PC-9 (cell line): ENCODE measurements around the gene IRF6. TPM values are rescaled to one million over a fixed set of nuclear protein-coding genes. Genes with fewer than 3 reads are reported as not detected.
A peak's percentile ranks its signal among the peaks of the same experiment; 100 is the strongest.

ENCODE experiments used
- BruUV-seq: library from RNA; stranded (reverse); fragments of 400-500 nt; replicated peaks from 2 replicates; lab custom pipeline; 2021; lab: Mats Ljungman, UMichigan
- CTCF ChIA-PET: fragments of 300-600 bp; sonication (Branson Sonifier 250); formaldehyde crosslinking; loops from one replicate; lab custom pipeline; 2022; ENCODE audit warnings: antibody characterized with exemption; lab: Charles Lee
- POLR2A ChIA-PET: fragments of 300-600 bp; sonication (Branson Sonifier 250); formaldehyde crosslinking; loops from one replicate; lab custom pipeline; 2022; ENCODE audit warnings: antibody characterized with exemption; ENCODE audit not compliant: unreplicated experiment; lab: Charles Lee
- DNase-seq, 2 experiments: peaks; one replicate each; pipeline versions ENCODE4 v3.0.0 to v3.0.0-alpha.2; 2015 to 2022; ENCODE audit warnings: mixed read lengths in 1 of 2
- H2AFZ ChIP-seq: fragments of 200-600 bp; sonication (generic); 2 replicates; pipeline ENCODE4 v1.8.1; 2017; ENCODE audit warnings: antibody characterized with exemption
- H3F3A ChIP-seq: fragments of 200-600 bp; sonication (generic); 2 replicates; pipeline ENCODE4 v1.8.1; 2017; ENCODE audit warnings: antibody characterized with exemption, mild to moderate bottlenecking, low read depth; ENCODE audit not compliant: insufficient read depth
- H3K27ac ChIP-seq: fragments of 200-600 bp; sonication (generic); 2 replicates; pipeline ENCODE4 v1.6.1; 2016; ENCODE audit warnings: mixed run types
- H3K27me3 ChIP-seq: fragments of 200-600 bp; sonication (generic); 2 replicates; pipeline ENCODE4 v1.6.1; 2016; ENCODE audit warnings: low read depth, mixed run types; ENCODE audit not compliant: insufficient read depth
- H3K36me3 ChIP-seq: fragments of 200-600 bp; sonication (generic); 2 replicates; pipeline ENCODE4 v1.6.1; 2016; ENCODE audit warnings: low read depth, mixed run types
- H3K4me1 ChIP-seq: fragments of 200-600 bp; sonication (generic); replicated peaks from 2 replicates; pipeline ENCODE4 v1.6.1; 2016; ENCODE audit warnings: mixed run types; ENCODE audit not compliant: insufficient read depth
- H3K4me2 ChIP-seq: fragments of 200-600 bp; sonication (generic); 2 replicates; pipeline ENCODE4 v1.6.1; 2017; ENCODE audit warnings: mixed run types
- H3K4me3 ChIP-seq: fragments of 200-600 bp; sonication (generic); 2 replicates; pipeline ENCODE4 v1.6.1; 2016; ENCODE audit warnings: mixed run types
- H3K79me2 ChIP-seq: fragments of 200-600 bp; sonication (generic); 2 replicates; pipeline ENCODE4 v1.6.1; 2017; ENCODE audit warnings: low read depth, mixed run types
- H3K9me2 ChIP-seq: fragments of 200-600 bp; sonication (generic); 2 replicates; pipeline ENCODE4 v1.8.1; 2017; ENCODE audit warnings: mild to moderate bottlenecking; ENCODE audit not compliant: insufficient read depth
- H3K9me3 ChIP-seq: fragments of 200-600 bp; sonication (generic); 2 replicates; pipeline ENCODE4 v1.8.1; 2016; ENCODE audit warnings: low read depth; ENCODE audit not compliant: insufficient read depth
- H4K20me1 ChIP-seq: fragments of 200-600 bp; sonication (generic); 2 replicates; pipeline ENCODE4 v1.8.1; 2017; ENCODE audit not compliant: insufficient read depth
- CTCF ChIP-seq: fragments of 200-600 bp; sonication (generic); conservative IDR thresholded peaks from 2 replicates; pipeline ENCODE4 v1.6.1; 2017; ENCODE audit warnings: mixed run types, antibody characterized with exemption, mild to moderate bottlenecking, moderate library complexity
- EZH2 ChIP-seq: fragments of 200-600 bp; sonication (generic); IDR thresholded peaks from 2 replicates; pipeline ENCODE4 v1.8.0; 2017; ENCODE audit warnings: antibody characterized with exemption, low read depth
- intact Hi-C: fragments of 100-400 bp; cut with micrococcal nuclease; formaldehyde crosslinking; loops from one replicate; pipeline ENCODE4 v1.10.0; 2022; ENCODE audit not compliant: unreplicated experiment
- total RNA-seq: library from RNA; stranded (reverse); gene quantifications from 2 replicates; pipeline ENCODE4 v1.2.3, GENCODE V29; 2021

The IRF6 gene
- total RNA-seq, 1 experiment from 2014 or later, result 46.5 TPM

- no peaks in the 10 kb centered on the region for H3K27me3 ChIP-seq
- peaks cover 38% of the 10 kb centered on the region for H3K79me2 ChIP-seq
- ChIA-PET POLR2A (no interaction called here), CTCF (interaction anchor here (0.5 kb wide), 1 partner anchor 71 kb away, joined by 3 read pairs; no protein-coding TSS in a partner anchor)
- no peak for TF ChIP-seq CTCF
- no peak for TF ChIP-seq EZH2
- H3K9me2 ChIP-seq, result no peaks in the 10 kb centered on the region
- no peaks in the 10 kb centered on the region; the same call in 1 of the 2 replicates for H4K20me1 ChIP-seq
- H3K36me3 ChIP-seq, result no peaks in the 10 kb centered on the region; the same call in 1 of the 2 replicates
- H3K4me3 ChIP-seq, result no peak overlapping the region
- H3F3A ChIP-seq, result peaks cover 19% of the 10 kb centered on the region; the same call in 1 of the 2 replicates
- DNase-seq, result no peak
- H3K4me1 ChIP-seq, result peaks cover 40% of the 10 kb centered on the region
- no TSS peak for BruUV-seq
- no peaks in the 10 kb centered on the region for H3K9me3 ChIP-seq
- H3K27ac ChIP-seq, result no peak overlapping the region
- H2AFZ ChIP-seq, result no peak overlapping the region
- H3K4me2 ChIP-seq, result 0 out of 2 replicates have a peak overlapping the region, but pooled peaks have one; percentile 82
- intact Hi-C loops, result loop anchor here (5.0 kb wide), 1 partner anchor 39 kb away; no protein-coding TSS in a partner anchor
Observed at GRCh38 chr1:209803568-209803967, 2.4 kb downstream of the IRF6 start.

DNA sequence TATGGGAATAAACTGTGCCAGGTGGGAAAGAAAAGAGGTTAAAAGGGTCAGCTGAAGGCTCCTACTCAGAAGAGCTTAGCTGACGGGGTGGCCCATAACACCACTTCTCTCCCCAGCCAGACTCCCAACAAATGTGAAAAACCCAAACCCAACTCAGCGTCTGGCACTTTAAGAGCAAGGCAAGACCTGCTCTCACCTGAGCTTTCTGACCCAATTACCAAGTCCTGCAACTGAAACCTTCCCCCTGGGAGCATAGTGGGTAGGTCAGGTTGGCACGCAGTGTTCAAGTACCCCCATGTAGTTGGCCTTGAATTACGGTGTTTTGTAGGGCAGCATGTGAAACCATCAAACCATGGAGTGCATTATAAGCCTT is 3.2 kb downstream of the IRF6 start:
- no peaks in the 10 kb centered on the region for H3K9me3 ChIP-seq
- POLR2A ChIA-PET, result no interaction called here
- no peak for DNase-seq
- peaks cover 38% of the 10 kb centered on the region for H3K79me2 ChIP-seq
- H3K27me3 ChIP-seq, result no peaks in the 10 kb centered on the region
- H3K9me2 ChIP-seq, result no peaks in the 10 kb centered on the region
- H3K4me1 ChIP-seq, result peaks cover 33% of the 10 kb centered on the region
- H2AFZ ChIP-seq, result no peak overlapping the region
- no peak overlapping the region for H3K4me2 ChIP-seq
- H4K20me1 ChIP-seq, result no peaks in the 10 kb centered on the region; the same call in 1 of the 2 replicates
- H3K4me3 ChIP-seq, result no peak overlapping the region
- peaks cover 12% of the 10 kb centered on the region; the same call in 1 of the 2 replicates for H3F3A ChIP-seq
- no peak for TF ChIP-seq CTCF
- TF ChIP-seq EZH2, result no peak
- H3K27ac ChIP-seq, result no peak overlapping the region
- CTCF ChIA-PET, result no interaction called here
- no peaks in the 10 kb centered on the region; the same call in 1 of the 2 replicates for H3K36me3 ChIP-seq
- intact Hi-C loops, result loop anchor here (5.0 kb wide), 1 partner anchor 40 kb away; no protein-coding TSS in a partner anchor
- no TSS peak for BruUV-seq

DNA sequence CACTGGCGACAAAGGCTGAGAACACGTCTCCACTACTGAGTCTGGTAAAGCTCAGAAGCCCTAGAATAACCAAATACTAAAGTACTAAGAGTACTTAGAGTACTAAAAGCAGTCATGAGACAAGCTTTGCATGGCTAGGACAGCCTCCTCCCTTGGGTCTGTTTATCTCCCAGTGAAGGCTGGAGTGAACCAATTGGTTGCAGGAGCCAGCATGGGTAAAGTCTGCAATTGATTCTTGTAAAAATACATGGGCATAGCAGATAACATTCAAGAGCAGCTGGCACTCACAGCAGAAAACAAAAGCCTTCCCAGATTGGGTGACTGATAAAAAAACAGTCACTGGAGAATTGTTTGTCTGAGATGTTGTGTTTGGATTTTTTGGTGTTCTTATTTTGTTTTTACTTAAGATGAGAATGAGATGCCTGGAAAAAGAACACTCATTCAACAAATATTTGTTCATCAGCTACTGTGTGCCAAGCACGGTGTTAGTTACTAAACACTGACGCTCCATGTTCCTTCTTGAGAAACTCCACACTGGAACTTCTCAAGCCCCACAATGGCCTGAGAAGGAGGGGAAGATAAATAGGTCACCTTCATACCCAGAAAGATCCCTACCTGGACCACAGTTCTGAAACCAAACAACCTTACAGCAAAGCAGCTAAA is 3.7 kb downstream of the IRF6 start:
- BruUV-seq, result no TSS peak

More for the DNA sequence above, 3.7 kb downstream of the IRF6 start:
- peaks cover 7% of the 10 kb centered on the region; the same call in 1 of the 2 replicates for H3F3A ChIP-seq
- H3K36me3 ChIP-seq, result no peaks in the 10 kb centered on the region; the same call in 1 of the 2 replicates
- TF ChIP-seq EZH2, result no peak
- TF ChIP-seq CTCF, result no peak
- peaks cover 28% of the 10 kb centered on the region for H3K4me1 ChIP-seq
- ChIA-PET POLR2A (no interaction called here), CTCF (no interaction called here)
- H3K4me3 ChIP-seq, result no peak overlapping the region
- no peak overlapping the region for H3K27ac ChIP-seq
- H3K9me3 ChIP-seq, result no peaks in the 10 kb centered on the region
- intact Hi-C loops, result loop anchor here (5.0 kb wide), 1 partner anchor 40 kb away; no protein-coding TSS in a partner anchor
- H3K9me2 ChIP-seq, result no peaks in the 10 kb centered on the region
- no peak overlapping the region for H3K4me2 ChIP-seq
- DNase-seq, result no peak
- peaks cover 37% of the 10 kb centered on the region for H3K79me2 ChIP-seq
- no peaks in the 10 kb centered on the region; the same call in 1 of the 2 replicates for H4K20me1 ChIP-seq
- no peak overlapping the region for H2AFZ ChIP-seq
- H3K27me3 ChIP-seq, result no peaks in the 10 kb centered on the region
